CD4-positive, alpha-beta T cell treated with Interleukin-17A for 1 hour (primary cell): ENCODE data around the gene ASB3.
"Not testable (repeated sequence)": the region's sequence is repeated elsewhere in the genome, so short reads cannot be mapped to it uniquely, and the experiment has no call there.

Source experiments
- DNase-seq: peaks from one replicate; pipeline ENCODE4 v3.0.0-alpha.2; 2020

ASB3 gene

DNA sequence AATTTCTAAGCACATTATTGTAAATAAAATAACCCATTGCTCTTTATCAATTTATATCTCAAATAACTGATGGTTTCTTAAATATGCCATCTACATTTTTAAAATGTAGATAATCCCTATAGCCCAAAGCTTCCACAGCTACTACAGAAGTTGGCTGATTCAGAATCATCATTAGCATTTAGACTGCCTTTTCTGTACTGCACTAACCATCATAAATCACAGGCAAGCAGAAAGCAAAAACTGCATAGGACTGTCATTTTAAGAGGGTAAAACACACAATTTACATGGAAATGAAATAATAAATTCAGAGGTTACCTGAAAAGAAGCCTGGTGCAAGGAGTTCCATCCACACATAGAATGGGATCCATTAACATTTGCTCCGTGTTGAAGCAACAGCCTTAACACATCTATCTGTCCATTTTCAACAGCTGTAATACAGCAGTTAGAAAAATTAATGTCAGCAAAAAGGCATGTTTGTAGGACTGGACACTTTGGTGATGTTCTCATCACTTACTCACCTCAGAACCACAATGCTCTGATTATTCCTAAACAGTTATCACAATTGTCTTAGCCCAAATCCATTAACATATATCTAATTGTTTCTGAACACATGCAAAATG is 57.5 kb downstream of the ASB3 start:
- no peak for DNase-seq

DNA sequence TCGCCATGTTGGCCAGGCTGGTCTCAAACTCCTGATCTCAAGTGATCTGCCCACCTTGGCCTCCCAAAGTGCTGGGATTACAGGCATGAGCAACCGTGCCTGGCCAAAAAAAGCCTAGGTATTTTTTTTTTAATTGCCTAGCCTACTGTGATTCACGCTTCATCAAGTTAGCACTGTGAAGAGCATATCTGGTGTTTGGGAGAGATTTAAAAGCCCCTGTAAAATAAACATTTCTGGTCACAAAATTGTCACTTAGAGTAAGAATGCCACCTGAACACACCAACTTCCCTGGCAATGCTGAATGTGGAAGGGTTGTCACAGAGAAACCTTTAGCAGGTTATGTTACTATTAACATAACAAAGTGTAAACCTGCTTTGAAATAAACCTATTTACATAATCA is 58.8 kb downstream of the ASB3 start:
- DNase-seq = no peak

DNA sequence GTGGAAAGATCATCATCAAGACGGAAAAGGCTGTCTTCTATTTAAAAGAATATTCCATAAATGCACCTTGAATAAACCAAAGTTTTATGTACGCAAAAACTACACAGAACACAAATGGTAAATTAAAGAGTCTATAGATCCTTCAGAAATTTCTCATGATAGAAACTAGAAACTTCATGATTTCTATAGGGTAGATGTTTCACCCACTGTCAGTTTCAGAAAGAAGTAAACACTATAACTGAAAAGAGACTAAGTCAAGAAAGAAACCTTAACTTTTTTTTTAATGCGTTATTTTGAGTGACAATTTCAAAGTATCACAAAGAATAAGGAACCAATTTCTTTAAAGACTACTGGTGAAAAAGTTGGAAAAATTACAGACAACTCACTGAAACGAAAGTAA is 61.1 kb downstream of the ASB3 start:
- DNase-seq = no peak

DNA sequence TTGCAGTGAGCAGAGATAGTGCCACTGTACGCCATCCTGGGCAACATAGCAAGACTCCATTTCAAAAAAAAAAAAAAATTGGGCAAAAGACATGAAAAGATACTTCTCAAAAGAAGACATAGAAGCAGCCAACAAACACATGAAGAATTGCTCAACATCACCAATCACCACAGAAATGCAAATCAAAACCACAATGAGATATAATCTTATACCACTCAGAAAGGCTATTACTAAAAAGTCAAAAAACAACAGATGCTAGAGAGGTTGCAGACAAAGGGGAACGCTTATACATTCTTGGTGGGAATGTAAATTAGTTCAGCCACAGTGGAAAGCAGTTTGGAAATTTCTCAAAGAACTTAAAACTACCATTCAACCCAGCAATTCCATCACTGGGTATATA is 62.2 kb downstream of the ASB3 start:
- no peak for DNase-seq

DNA sequence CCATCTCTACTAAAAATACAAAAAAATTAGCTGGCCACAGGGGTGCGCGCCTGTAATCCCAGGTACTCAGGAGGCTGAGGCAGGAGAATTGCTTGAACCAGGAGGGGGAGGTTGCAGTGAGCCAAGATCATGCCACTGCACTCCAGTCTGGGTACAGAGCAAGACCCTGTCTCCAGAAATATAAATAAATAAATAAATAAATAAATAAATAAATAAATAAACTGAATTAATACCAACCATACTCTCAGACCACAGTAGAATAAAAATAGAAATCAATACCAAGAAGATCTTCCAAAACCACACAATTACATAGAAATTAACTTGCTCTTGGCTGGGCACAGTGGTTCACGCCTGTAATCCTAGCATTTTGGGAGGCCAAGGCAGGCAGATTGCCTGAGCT is 65.8 kb downstream of the ASB3 start:
- not testable (repeated sequence) for DNase-seq

DNA sequence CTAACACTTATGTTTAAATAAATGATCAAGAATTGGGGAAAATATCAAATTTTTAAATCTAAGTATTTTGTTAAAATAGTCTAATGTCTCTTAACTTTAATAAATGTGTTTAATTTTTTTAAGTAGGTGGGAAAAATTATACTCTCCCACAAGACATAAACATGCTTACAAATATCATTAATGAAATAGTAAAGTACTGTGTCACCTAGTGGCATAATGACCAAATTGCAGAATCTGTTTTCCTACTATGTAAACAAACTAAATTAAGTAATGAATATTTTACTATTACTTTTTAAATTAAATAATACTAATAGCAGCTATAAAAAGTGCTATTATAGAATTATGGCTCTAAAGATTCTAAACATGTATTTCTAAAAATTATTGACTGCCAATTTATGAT is 71.2 kb downstream of the ASB3 start:
- no peak for DNase-seq

DNA sequence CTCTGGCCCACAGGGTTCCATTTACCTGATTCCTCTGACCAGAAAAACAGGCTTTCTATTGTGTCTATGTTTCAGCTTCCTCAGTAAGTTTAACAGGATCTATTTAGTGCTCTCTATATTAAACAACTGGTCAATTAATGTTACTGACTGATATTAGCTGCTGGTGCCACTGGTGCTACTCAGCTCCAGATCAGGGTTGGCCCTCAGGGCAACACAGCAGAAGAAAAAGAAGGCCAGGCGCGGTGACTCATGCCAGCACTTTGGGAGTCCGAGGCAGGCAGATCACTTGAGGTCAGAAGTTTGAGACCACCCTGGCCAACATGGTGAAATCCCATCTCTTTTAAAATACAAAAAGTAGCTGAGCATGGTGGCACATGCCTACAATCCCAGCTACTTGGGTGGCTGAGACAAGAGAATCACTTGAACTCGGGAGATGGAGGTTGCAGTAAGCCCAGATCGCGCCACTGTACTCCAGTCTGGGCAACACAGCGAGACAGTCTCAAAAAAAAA is 75.4 kb downstream of the ASB3 start:
- no peak for DNase-seq

DNA sequence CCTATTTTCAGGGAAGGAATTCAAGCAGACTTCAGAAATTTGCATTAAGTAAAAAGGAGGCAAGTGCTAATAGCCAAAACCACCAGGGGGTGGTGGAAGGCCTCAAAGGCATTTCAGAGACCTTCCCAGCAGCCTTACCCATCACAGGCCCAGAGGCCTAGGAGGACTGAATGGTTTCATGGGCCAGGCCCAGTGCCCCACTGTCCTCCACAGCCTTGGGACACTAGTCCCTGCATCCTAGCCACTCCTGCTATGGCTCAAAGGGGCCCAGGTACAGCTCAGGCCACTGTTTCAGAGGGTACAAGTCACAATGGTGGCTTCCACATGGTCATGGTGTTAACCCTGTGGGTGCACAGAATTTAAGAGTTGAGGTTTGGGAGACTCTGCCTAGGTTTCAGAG is 77.8 kb downstream of the ASB3 start:
- no peak for DNase-seq

DNA sequence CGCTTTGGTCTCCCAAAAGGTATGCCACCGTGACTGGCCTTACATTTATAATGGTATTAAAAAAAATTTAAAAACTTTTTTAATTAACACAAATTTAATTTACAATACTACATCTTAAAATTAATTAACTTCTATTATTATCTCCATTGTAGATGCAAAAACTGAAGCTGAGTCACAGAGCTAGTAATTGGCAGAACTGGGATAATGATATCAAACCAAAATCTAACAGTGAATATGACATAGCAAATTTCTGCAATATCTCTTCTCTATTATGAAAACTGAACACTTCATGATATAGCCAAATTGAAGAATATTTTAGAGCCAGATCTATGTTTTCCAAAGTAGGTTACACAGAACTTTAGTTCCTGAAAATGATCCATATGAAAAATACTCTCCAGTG is 85.5 kb downstream of the ASB3 start:
- no peak for DNase-seq

DNA sequence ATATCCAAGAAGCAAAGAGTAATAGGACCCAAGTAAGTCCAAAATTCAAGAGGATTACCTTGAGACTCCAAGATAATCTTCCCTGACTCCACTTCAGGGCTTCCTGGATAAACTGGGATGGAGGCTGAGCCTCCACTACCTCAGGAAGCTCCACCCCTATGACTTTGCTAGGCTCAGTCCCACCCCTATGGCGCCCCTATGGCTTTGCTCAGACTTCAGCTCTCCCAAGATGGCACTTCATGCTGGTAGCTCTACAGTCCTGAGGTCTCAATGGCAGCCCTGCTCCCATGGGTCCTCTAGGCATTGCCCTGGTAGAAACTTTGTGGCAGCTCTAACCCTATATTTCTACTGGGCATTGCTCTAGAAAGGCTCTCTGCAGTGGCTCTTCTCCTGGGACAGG is 89.1 kb downstream of the ASB3 start:
- no peak for DNase-seq

DNA sequence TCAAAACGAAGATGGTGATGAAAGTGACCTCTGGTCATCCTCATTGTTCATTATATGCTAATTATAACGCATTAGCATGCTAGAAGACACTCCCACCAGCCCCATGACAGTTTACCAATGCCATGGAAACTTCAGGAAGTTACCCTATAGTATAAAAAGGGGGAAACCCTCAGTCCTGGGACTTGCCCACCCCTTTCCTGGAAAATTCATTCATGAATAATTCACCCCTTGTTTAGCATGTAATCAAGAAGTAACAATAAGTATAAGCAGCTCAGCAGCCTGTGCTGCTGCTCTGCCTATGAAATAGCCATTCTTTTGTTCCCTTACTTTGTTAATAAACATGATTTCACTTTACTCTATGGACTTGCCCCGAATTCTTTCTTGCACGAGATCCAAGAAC is 89.7 kb downstream of the ASB3 start:
- DNase-seq = no peak

DNA sequence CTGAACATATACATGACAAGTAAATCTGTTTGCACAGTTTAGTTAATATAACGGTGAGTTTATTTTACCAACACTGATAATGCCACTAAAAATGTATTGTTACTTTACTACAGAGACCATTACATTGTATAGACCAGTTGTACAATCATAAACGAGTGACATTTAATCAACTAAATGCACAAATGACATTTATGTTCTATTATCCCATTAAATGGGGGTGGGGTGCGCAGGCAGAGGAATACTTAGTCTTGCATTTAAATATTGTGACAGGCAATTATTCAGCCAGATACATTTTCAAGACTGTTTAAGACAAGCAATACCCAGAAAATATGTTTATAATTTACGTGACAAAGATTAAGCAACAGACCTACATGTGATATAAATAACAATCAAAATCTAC is 91.2 kb downstream of the ASB3 start:
- DNase-seq = no peak

DNA sequence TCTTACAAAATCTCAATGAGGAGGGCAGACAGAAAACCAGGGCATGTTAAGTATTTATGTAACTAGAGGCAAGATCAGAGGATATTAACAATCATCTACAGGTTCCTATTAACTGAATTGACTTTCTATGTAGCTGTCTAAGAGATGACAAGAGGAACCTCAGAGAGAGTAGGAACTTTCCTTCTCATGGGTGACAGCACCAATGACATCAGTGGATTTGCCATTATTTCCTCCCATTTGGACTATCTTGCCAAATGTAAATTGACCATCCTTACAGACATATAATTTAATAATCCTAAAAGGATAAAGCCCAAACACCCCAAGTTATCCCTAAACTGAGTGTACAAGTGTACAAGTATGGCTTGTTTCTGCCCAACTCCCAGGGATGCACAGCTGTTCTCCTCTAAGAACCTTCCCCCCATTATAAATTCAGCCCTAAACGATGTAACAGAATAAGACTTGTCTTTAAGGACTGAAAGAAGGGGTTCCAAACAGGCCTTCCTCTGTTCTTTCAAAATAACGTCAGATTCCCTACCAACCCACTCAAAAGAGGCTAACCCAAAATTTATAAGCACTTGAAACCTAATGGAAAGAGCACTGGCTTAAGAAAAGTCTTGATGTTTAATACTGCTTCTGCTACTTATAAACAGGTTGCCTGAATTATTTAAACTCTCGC is 92.5 kb downstream of the ASB3 start:
- DNase-seq = no peak

DNA sequence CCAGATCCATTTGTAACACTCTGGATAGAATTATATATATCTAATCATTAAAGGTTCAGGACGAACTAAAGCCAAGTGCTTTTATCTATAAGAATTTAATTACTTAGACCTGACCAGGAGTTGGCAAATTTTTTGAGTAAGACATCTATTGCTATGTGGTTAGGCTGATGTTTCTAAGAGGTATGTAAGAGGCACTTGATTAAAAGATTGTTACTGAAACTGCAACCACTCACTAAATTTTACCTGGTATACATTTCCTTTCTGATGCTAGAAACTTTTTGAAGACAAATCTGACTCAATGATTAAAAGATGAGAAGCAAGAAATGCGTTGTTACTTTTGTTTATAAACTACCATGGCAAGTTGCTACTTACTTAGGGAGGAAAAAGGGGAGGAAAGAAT is 95.9 kb downstream of the ASB3 start:
- DNase-seq = no peak

DNA sequence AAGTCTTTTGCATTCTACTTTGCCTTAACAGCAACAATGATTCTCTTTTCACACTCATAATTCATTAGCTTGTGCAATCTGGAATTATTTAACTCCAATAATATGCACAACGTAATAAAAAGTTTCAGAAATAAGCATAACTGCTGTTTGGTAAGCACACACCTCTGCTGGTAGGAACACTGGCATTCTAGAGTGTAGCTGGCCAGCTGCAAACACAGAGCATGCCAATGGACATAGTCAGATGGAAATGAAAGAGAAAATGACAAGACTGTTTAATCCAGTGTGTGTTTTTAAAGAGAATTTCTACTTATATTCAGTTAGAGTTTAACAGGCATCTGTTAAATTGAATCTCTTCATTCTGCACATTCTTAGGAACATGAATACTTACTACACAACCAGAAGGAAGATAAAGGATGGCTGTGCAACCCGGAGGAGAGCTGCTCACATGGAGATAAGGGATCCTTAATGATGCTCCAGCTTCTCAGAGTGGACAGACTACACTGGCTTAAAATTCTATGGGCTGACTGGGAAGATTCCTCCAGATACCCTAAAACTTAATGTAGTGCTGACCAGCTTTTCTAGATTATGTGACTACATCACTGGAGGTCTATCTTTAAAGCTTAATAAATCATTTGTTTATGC is 113.8 kb downstream of the ASB3 start:
- no peak for DNase-seq

DNA sequence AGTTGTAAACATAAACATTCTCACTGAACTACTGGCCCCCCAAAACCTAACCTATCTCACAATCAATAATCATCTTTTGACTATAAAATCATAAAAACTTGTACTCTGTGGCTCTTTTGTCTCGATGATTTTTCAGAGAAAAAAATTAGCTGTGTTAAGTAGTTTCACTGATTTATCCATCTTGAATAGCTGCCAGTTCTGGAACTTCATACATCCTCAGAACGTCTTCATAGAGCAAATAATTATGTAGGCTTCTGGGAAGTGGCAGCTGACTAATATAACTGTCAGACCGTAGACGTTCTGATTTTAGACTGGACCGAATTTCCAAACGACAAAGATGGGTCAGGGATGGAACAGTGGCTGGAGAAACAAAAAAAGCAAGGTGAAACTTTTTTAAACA is 116.4 kb downstream of the ASB3 start:
- DNase-seq = no peak

DNA sequence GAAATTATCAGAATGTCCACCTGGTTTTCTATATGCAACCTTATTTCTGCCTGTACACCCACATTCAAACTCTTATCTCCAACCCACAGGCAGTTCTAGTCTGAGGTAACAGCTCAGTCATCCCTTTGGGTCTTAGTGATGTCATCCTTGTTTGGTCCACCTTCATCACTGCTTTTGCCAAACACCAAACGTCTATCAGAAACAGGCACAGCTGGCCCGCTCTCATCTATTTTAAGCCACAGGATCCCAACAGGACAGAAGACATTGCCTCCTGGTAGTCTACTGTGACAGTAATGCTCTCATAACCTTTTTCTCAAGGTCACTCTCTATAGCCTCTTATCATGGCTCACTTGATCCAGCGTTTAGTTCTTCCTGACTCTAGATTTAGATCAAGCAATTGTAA is 118.1 kb downstream of the ASB3 start:
- DNase-seq = no peak

DNA sequence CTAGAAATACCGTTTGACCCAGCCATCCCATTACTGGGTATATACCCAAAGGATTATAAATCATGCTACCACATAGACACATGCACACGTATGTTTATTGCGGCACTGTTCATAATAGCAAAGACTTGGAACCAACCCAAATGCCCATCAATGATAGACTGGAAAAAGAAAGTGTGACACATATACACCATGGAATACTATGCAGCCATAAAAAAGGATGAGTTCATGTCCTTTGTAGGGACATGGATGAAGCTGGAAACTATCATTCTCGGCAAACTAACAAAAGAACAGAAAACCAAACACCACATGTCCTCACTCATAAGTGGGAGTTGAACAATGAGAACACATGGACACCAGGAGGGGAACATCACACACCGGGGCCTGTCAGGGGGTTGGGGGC is 119.6 kb downstream of the ASB3 start:
- DNase-seq = not testable (repeated sequence)

DNA sequence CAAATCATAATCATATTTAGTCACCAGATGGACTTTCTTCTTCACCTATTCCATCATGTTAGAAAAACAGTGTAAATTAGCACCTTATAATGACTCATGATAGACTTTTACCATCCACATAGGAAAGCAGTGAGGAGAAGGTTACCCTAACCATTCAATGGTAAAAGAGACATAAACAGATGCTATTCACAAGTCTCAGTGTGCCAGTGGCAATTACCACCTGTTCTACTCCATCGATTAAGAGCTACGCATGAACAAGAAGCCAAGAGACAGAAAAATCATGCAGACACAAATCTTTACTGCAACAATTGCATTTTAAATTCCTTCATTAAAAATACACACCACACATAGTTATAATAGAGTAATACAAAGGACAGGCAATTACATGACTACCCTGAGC is 125.9 kb downstream of the ASB3 start:
- no peak for DNase-seq

DNA sequence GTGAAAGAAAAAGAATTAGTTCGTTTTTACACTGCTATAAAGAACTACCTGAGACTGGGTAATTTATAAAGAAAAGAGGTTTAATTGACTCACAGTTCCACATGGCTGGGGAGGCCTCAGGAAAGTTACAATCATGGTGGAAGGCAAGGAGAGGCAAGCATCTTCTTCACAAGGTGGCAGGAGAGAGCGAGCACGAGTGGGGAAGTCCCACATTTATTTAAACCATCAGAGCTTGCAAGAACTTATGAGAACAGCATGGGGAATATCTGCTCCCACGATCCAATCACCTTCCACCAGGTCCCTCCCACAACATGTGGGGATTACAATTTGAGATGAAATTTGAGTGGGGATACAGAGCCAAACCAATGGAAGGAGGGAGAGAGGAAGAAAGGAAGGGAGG is 128.3 kb downstream of the ASB3 start:
- not testable (repeated sequence) for DNase-seq

DNA sequence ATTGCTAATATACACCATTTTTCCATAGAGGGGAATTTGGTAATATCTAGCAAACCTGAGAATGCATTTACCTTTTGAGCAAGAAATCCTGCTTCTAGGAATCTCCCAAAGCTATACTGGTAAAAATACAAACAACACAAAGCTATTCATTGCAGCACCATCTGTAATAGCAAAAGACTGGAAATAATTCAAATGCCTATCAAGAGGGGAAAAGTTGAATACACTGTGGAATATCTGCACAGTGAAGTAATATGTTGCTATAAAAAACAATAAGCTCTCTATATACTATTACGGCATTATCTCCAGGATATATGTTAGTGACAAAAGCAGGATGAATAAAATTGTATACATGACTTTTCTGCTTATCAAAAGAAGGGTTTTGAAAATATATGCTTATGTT is 131.5 kb downstream of the ASB3 start:
- no peak for DNase-seq

DNA sequence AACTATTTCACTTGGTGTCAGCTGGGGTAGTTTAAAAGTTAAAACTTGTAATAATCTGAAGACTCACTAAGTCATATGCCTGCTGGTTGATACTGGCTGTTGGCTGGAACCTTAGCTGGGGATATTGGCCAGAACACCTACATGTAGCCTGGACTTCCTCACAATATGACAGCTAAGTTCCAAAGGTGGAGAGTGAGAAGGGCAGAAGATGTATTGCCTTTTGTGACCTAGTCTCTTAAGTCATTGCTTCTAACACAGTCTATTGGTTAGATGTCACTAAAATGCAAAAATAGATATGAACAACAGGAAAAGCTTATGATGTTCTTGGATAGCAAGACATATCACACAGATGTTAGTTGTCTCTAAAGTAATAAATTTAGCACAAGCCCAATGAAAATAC is 132.4 kb downstream of the ASB3 start:
- DNase-seq = no peak

DNA sequence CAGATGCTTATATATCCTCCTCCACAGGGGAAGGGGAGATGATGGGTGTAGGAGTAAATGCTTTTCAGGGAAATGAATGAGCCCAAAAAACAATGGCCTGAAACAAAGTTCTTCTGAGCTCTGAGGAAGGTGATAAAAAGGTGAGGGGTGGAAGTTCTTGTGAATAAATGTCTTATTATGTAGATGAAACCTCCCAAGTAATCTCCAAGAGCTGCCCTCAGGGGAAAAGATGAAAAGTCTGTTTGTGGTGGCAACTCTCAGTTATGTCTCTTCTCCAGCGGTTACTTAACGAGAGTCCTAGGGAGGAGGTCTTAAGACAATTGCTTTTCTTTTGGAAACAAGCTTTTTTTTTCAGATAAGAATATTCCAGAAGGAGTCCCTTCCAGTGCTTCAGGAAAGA is 134.6 kb downstream of the ASB3 start:
- no peak for DNase-seq

DNA sequence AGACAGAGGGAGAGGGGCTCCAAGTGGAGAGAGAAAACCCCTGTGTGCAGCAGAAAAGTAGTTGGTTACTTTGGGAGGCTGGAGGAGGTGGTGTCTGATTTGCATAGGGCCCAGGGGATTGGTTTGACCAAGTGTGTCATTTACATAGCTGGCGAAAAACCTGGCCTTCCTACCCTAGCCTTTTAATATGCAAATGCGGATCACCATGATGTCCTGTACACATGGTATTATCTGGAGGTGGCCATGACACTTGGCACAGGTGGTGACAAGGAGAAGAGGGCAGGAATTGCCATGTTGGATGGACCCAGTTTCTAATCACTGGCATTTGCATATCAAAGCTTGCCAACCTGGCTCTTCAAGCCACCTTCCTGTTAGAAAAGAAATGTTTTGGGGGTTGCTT is 140.0 kb downstream of the ASB3 start:
- DNase-seq = no peak

DNA sequence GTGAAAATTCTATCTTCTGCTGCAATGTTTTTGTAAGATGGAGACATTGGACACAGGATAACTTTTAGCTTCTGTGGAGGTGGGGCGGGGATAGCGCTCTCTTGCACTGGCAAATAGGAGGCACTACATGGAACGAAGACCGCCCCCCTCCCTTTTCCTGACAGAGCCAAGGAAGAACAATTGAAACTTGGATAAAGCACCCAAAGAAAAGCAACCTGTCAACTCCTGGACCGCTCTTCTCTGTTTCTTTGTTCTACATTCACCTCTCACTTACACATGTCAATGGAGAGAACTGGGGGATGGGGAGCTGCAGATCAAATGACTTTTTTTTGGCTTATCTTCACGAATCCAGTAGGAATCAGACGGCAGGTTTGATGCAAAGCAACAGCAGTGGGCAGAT is 145.5 kb downstream of the ASB3 start:
- DNase-seq = no peak
